Measurements from ENCODE around the gene SSH2.

- TF ChIP-seq, protein P1, sequence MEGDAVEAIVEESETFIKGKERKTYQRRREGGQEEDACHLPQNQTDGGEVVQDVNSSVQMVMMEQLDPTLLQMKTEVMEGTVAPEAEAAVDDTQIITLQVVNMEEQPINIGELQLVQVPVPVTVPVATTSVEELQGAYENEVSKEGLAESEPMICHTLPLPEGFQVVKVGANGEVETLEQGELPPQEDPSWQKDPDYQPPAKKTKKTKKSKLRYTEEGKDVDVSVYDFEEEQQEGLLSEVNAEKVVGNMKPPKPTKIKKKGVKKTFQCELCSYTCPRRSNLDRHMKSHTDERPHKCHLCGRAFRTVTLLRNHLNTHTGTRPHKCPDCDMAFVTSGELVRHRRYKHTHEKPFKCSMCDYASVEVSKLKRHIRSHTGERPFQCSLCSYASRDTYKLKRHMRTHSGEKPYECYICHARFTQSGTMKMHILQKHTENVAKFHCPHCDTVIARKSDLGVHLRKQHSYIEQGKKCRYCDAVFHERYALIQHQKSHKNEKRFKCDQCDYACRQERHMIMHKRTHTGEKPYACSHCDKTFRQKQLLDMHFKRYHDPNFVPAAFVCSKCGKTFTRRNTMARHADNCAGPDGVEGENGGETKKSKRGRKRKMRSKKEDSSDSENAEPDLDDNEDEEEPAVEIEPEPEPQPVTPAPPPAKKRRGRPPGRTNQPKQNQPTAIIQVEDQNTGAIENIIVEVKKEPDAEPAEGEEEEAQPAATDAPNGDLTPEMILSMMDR (IDR thresholded peaks at IDR 0.05), result no peak
- TF ChIP-seq POLR2A (IDR thresholded peaks at IDR 0.05; ENCODE audit: low read depth), result no peak
These were observed 351.2 kb downstream of the SSH2 start for GRCh38 chr17:29578626-29579485.
